OCI-LY7 (cell line): Measurements from ENCODE around the gene IGF2BP2. TPM values are rescaled to one million over a fixed set of nuclear protein-coding genes. Genes with fewer than 3 reads are reported as not detected.

ENCODE experiments used
- BruUV-seq: library from RNA; stranded (reverse); fragments of 400-500 nt; replicated peaks from 2 replicates; lab custom pipeline; 2021; lab: Mats Ljungman, UMichigan
- CTCF ChIA-PET: fragments of 300-600 bp; sonication (Branson Sonifier 250); formaldehyde crosslinking; loops from one replicate; lab custom pipeline; 2022; ENCODE audit warnings: antibody characterized with exemption; ENCODE audit not compliant: unreplicated experiment; lab: Charles Lee
- POLR2A ChIA-PET: fragments of 300-600 bp; sonication (Branson Sonifier 250); formaldehyde crosslinking; loops from one replicate; lab custom pipeline; 2022; ENCODE audit warnings: antibody characterized with exemption; lab: Charles Lee
- DNase-seq: peaks from one replicate; pipeline ENCODE4 v3.0.0-alpha.2; 2015; ENCODE audit warnings: low spot score
- H2AFZ ChIP-seq: fragments of 200-600 bp; sonication (generic), shearing (Covaris generic); 2 replicates; pipeline ENCODE4 v1.6.1; 2014; ENCODE audit warnings: mild to moderate bottlenecking, antibody characterized with exemption, low read length, moderate library complexity
- H3K27ac ChIP-seq: fragments of 200-600 bp; sonication (generic); 2 replicates; pipeline ENCODE4 v1.5.1; 2014; ENCODE audit warnings: mixed run types, low read depth, mild to moderate bottlenecking, moderate library complexity, low read length, inconsistent platforms; ENCODE audit not compliant: poor library complexity, severe bottlenecking
- H3K36me3 ChIP-seq: fragments of 200-600 bp; sonication (generic); 2 replicates; pipeline ENCODE4 v1.6.1; 2014; ENCODE audit warnings: mild to moderate bottlenecking, antibody characterized with exemption, low read length, moderate library complexity, mixed read lengths; ENCODE audit not compliant: insufficient read depth
- H3K4me1 ChIP-seq: fragments of 200-600 bp; sonication (generic); 2 replicates; pipeline ENCODE4 v1.5.1; 2014; ENCODE audit warnings: mild to moderate bottlenecking, low read length; ENCODE audit not compliant: insufficient read depth, poor library complexity, severe bottlenecking
- H3K4me2 ChIP-seq: fragments of 200-600 bp; sonication (generic); 2 replicates; pipeline ENCODE4 v1.6.1; 2014; ENCODE audit warnings: mild to moderate bottlenecking, low read length
- H3K4me3 ChIP-seq: fragments of 200-600 bp; sonication (generic); 2 replicates; pipeline ENCODE4 v1.5.1; 2014; ENCODE audit warnings: mild to moderate bottlenecking, low read depth, low read length; ENCODE audit not compliant: poor library complexity, severe bottlenecking
- H3K79me2 ChIP-seq: fragments of 200-600 bp; sonication (generic); 2 replicates; pipeline ENCODE4 v1.6.1; 2016; ENCODE audit warnings: low read depth, mild to moderate bottlenecking, low read length, moderate library complexity, mixed read lengths; ENCODE audit not compliant: insufficient read depth
- H3K9me2 ChIP-seq: fragments of 200-600 bp; sonication (generic); 2 replicates; pipeline ENCODE4 v1.6.1; 2016; ENCODE audit warnings: mild to moderate bottlenecking, low read length, mixed read lengths; ENCODE audit not compliant: insufficient read depth
- H3K9me3 ChIP-seq: fragments of 200-600 bp; sonication (generic); 2 replicates; pipeline ENCODE4 v1.6.1; 2014; ENCODE audit warnings: mild to moderate bottlenecking, mixed run types, low read length, mixed read lengths
- H4K20me1 ChIP-seq: fragments of 200-600 bp; sonication (generic); 2 replicates; pipeline ENCODE4 v1.6.1; 2014; ENCODE audit warnings: mild to moderate bottlenecking, antibody characterized with exemption, low read length, moderate library complexity, mixed read lengths; ENCODE audit not compliant: insufficient read depth
- EZH2phosphoT487 ChIP-seq: fragments of 200-600 bp; sonication (generic); IDR thresholded peaks from 2 replicates; pipeline ENCODE4 v1.6.1; 2018; ENCODE audit warnings: low read depth, borderline replicate concordance, mild to moderate bottlenecking, mixed run types, antibody characterized with exemption, low read length, moderate library complexity, mixed read lengths
- intact Hi-C: fragments of 100-400 bp; cut with micrococcal nuclease; formaldehyde crosslinking; loops from one replicate; pipeline ENCODE4 v1.10.0; 2022; ENCODE audit not compliant: unreplicated experiment
- total RNA-seq, 2 experiments: library from RNA; depleted of rRNA in 1 of 2; stranded (reverse); fragments of >200 nt in 1 of 2; shearing (Covaris generic) in 1 of 2; gene quantifications; 2 replicates each; pipeline ENCODE4 v1.2.3, GENCODE V29; 2014 to 2022
- TF ChIP-seq, protein P1 (sequence below): fragments of 200-600 bp; sonication (generic); conservative IDR thresholded peaks from 2 replicates; pipeline ENCODE4 v1.5.1; 2014; ENCODE audit warnings: mild to moderate bottlenecking, antibody characterized with exemption, low read length, moderate library complexity, mixed read lengths

Gene IGF2BP2
- total RNA-seq, 2 experiments from 2014 or later, result not detected

DNA sequence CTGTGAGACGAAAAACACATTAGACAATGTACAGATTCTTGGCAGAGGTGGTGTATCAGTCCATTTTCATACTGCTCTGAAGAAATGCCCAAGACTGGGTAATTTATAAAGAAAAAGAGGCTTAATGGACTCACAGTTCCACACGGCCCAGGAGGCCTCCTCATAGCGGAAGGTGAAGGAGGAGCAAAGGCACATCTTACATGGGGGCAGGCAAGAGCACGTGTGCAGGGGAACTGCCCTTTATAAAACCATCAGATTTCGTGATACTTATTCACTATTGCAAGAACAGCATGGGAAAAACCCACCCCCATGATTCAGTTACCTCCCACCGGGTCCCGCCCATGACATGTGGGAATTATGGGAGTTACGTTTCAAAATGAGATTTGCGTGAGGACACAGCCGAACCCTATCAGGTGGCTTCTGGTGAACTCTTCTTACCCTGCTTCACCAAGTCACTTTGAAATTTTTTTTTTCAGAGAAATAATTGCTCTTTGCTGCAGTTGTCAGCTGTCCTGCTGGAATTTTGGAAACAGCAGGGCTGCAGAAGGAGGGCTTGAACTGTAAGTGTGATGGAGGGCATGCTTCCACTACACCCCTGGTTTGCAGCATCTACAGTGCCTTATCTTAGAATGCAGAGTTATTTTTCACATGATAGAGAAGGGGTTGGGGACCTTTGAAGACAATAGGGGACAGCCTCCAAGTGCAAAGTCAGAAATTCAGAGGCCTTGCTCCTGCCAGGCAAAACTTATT, 2.9 kb upstream of the IGF2BP2 start:
- no peak overlapping the region for H3K4me3 ChIP-seq
- DNase-seq, result no peak
- H3K4me1 ChIP-seq, result no peaks in the 10 kb centered on the region
- no peak for TF ChIP-seq EZH2phosphoT487
- TF ChIP-seq, protein P1, sequence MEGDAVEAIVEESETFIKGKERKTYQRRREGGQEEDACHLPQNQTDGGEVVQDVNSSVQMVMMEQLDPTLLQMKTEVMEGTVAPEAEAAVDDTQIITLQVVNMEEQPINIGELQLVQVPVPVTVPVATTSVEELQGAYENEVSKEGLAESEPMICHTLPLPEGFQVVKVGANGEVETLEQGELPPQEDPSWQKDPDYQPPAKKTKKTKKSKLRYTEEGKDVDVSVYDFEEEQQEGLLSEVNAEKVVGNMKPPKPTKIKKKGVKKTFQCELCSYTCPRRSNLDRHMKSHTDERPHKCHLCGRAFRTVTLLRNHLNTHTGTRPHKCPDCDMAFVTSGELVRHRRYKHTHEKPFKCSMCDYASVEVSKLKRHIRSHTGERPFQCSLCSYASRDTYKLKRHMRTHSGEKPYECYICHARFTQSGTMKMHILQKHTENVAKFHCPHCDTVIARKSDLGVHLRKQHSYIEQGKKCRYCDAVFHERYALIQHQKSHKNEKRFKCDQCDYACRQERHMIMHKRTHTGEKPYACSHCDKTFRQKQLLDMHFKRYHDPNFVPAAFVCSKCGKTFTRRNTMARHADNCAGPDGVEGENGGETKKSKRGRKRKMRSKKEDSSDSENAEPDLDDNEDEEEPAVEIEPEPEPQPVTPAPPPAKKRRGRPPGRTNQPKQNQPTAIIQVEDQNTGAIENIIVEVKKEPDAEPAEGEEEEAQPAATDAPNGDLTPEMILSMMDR, result no peak
- H3K36me3 ChIP-seq, result no peaks in the 10 kb centered on the region
- intact Hi-C loops, result no loop called here
- H3K9me3 ChIP-seq, result no peaks in the 10 kb centered on the region
- no peaks in the 10 kb centered on the region for H3K9me2 ChIP-seq
- no peaks in the 10 kb centered on the region for H3K79me2 ChIP-seq
- no peak overlapping the region for H3K4me2 ChIP-seq
- ChIA-PET POLR2A (interaction anchor here (0.7 kb wide), 2 partner anchors 118 to 1133 kb away, joined by 3 read pairs; no protein-coding TSS in a partner anchor), CTCF (no interaction called here)
- H3K27ac ChIP-seq, result no peak overlapping the region
- no peak overlapping the region for H2AFZ ChIP-seq
- BruUV-seq, result no TSS peak
- no peaks in the 10 kb centered on the region for H4K20me1 ChIP-seq

DNA sequence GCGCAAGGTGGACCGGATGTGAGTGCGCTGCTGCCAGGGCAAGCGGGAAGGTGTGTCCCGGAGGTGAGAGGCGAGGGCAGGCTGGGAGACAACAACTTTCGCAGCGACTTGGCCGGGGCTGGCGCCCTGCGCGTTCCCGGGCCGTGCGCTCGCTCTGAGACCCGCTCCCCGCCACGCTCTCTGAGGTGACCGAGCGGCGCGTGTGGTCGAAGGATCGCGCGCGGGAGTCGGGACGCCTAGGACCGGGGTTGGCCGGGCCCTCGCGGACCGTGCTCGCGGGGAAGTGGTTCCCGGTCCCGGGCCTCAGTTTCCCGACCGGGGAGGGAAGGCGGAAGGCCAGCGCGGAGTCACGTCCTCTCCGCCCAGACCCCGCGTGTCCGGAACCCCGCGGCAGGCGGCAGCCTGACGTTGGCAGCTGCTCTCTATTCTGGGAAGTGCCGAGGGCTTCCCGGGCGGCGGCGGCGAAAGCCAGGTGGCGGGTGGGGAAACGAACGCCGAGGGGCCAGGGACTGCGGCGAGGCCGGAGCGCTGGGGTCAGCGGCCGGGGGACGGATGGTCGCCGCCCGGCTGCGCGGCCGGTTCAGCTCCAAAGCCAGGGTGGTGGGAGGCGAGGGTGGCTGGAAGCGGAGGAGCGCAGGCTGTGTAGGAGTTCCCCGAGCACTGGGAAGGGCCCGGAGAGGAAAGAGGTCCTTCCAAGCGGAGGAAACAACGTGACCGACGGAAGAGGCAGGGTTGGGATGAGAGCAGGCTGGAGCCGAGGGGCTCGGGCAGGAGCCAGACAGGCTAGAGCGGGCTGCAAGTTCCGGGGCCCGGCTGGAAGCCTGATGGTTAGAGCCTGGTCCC, 1.0 kb upstream of the IGF2BP2 start:
- no peaks in the 10 kb centered on the region for H3K36me3 ChIP-seq
- no TSS peak for BruUV-seq
- H3K4me2 ChIP-seq, result no peak overlapping the region
- H4K20me1 ChIP-seq, result no peaks in the 10 kb centered on the region
- H3K9me3 ChIP-seq, result no peaks in the 10 kb centered on the region
- DNase-seq, result peak; percentile 1
- no peak overlapping the region for H3K4me3 ChIP-seq
- intact Hi-C loops, result no loop called here
- no peaks in the 10 kb centered on the region for H3K9me2 ChIP-seq
- ChIA-PET CTCF (no interaction called here), POLR2A (no interaction called here)
- no peaks in the 10 kb centered on the region for H3K79me2 ChIP-seq
- TF ChIP-seq EZH2phosphoT487, result no peak
- TF ChIP-seq, protein P1, result no peak
- no peak overlapping the region for H3K27ac ChIP-seq
- no peaks in the 10 kb centered on the region for H3K4me1 ChIP-seq
- no peak overlapping the region for H2AFZ ChIP-seq
